HFF-Myc (cell line): Measurements from ENCODE around the gene LEPROT.

Experiments used
- DNase-seq: peaks from one replicate; pipeline ENCODE4 v3.0.0-alpha.2; 2011; ENCODE audit warnings: low read depth; ENCODE audit errors: extremely low read depth
- H3K4me3 ChIP-seq: replicated peaks from 2 replicates; pipeline ENCODE4 v1.5.1; 2011; ENCODE audit warnings: low read depth, mild to moderate bottlenecking, control low read depth, low read length
- TF ChIP-seq, protein P1 (sequence below): IDR thresholded peaks from 2 replicates; pipeline ENCODE4 v1.5.1; 2012; ENCODE audit warnings: mild to moderate bottlenecking, low read depth, low read length, control low read depth; ENCODE audit errors: missing control alignments

LEPROT gene

DNA sequence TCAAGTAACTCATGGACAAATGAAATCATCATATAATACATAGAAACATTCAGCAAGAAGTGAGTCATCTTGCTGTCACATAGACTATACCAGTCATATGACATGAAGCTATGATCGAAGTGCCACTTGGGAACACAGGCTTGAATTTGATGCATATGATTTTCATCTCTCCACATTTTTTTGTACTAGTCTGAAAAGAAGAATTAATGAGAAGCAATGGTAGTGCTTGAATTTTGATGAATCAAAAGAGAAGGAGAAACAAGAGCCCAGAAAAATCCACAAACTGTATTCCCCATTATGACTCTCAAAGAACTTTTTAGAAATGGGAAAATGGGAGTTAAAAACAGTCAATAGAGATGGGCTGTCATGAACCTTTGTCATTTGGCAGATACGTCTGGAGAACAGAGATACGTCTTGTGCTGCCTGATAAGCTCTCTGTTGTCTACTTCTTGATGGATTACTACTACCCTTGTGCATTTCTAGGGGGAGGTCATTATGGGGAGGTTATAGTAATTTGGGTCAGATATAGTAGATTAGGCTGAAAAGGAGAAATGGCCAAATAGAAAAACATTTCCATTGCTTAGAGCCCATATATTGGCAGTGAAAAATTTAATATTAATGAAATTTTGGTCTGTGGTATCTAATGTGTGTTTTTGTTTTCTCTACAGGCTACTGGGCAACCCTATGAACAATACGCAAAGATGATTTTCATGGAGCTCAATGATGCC is 8.0 kb upstream of the LEPROT start:
- no peak overlapping the region for H3K4me3 ChIP-seq
- DNase-seq = no peak
- TF ChIP-seq, protein P1, sequence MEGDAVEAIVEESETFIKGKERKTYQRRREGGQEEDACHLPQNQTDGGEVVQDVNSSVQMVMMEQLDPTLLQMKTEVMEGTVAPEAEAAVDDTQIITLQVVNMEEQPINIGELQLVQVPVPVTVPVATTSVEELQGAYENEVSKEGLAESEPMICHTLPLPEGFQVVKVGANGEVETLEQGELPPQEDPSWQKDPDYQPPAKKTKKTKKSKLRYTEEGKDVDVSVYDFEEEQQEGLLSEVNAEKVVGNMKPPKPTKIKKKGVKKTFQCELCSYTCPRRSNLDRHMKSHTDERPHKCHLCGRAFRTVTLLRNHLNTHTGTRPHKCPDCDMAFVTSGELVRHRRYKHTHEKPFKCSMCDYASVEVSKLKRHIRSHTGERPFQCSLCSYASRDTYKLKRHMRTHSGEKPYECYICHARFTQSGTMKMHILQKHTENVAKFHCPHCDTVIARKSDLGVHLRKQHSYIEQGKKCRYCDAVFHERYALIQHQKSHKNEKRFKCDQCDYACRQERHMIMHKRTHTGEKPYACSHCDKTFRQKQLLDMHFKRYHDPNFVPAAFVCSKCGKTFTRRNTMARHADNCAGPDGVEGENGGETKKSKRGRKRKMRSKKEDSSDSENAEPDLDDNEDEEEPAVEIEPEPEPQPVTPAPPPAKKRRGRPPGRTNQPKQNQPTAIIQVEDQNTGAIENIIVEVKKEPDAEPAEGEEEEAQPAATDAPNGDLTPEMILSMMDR = no peak

DNA sequence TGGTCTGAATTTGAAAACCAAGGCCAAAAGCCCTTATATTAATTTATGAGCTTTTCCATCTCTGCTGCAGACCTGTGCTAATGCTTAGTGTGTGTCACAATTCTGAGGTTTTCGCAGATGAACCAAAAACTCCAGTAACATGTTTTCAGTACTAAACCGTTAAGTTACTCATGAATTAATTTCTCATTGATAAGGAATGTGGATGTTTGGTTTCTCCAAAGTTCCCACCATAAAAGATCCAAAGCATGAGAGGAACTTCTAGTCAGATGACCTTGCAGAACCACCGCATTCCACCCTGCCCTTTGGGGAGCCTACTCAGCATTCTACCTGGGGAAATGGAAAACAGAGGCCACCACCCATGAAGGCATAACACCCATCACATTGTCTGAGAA is 7.5 kb upstream of the LEPROT start:
- DNase-seq = no peak
- TF ChIP-seq, protein P1 = no peak

DNA sequence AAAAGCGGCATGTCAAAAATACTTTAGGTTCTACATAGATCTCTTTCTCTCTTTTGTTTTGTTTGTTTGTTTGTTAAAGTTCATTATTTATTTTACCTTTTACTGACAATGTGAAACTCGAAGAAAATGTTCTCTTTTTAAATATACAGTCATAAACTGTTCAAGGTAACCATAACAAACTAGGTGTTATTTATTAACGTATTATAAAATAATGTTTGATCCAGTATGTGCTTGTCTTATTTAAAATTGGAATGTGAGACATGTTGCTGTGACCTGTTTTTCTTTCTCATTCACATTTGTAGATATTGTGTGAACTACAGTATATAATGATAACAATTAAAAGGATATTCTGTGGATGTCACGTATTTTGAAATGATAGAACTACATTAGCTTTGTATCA is 5.9 kb upstream of the LEPROT start:
- no peak overlapping the region for H3K4me3 ChIP-seq
- TF ChIP-seq, protein P1 = no peak
- no peak for DNase-seq

More for the DNA sequence above, 7.5 kb upstream of the LEPROT start:
- H3K4me3 ChIP-seq = no peak overlapping the region

GRCh38 chr1:65416767-65417166 is 3.7 kb upstream of the LEPROT start:
- DNase-seq = no peak
- H3K4me3 ChIP-seq = no peak overlapping the region
- TF ChIP-seq, protein P1 = no peak

- TF ChIP-seq, protein P1 = no peak
- no peak for DNase-seq
- no peak overlapping the region for H3K4me3 ChIP-seq
Observed at GRCh38 chr1:65417729-65418128, 2.7 kb upstream of the LEPROT start.

- TF ChIP-seq, protein P1 = no peak
- no peak for DNase-seq
- no peak overlapping the region for H3K4me3 ChIP-seq
Observed at GRCh38 chr1:65418522-65419185, 1.8 kb upstream of the LEPROT start.
